ENCODE measurements around the gene PPP1R3D.
"Not testable (repeated sequence)": the region's sequence is repeated elsewhere in the genome, so short reads cannot be mapped to it uniquely, and the experiment has no call there.

The PPP1R3D gene

GRCh38 chr20:59940129-59940955 lies at the start of gene PPP1R3D, which contains the start of gene FAM217B:
Gene PPP1R3D (minus strand): TSS chr20:59940305. CDS start chr20:59939931, 374 bp downstream.
Gene FAM217B (plus strand): TSS chr20:59940389. CDS start chr20:59943944, 3,555 bp downstream.
- DNase-seq (ENCODE audit: low read depth in 2 of 2): peak; percentile 89 to 92

GRCh38 chr20:59988141-59988540 lies 48.0 kb upstream of the PPP1R3D start:
- DNase-seq (ENCODE audit: low read depth in 2 of 2): no peak

GRCh38 chr20:59987135-59987534 lies 47.0 kb upstream of the PPP1R3D start:
- no peak for DNase-seq (ENCODE audit: low read depth in 2 of 2)

- no peak for DNase-seq (ENCODE audit: low read depth in 2 of 2)
Measured at GRCh38 chr20:59985864-59986263, 45.8 kb upstream of the PPP1R3D start.

- no peak for DNase-seq (ENCODE audit: low read depth in 2 of 2)
Measured at GRCh38 chr20:59985164-59985563, 45.1 kb upstream of the PPP1R3D start.

- no peak for DNase-seq (ENCODE audit: low read depth in 2 of 2)
Measured at GRCh38 chr20:59984541-59984940, 44.4 kb upstream of the PPP1R3D start.

GRCh38 chr20:59983076-59983475 lies 43.0 kb upstream of the PPP1R3D start:
- no peak for DNase-seq (ENCODE audit: low read depth in 2 of 2)

- no peak for DNase-seq (ENCODE audit: low read depth in 2 of 2)
Measured at GRCh38 chr20:59977086-59977485, 37.0 kb upstream of the PPP1R3D start.

GRCh38 chr20:59976156-59976782 lies 36.2 kb upstream of the PPP1R3D start:
- no peak for DNase-seq (ENCODE audit: low read depth in 2 of 2)

GRCh38 chr20:59972037-59972801 lies 32.1 kb upstream of the PPP1R3D start:
- no peak for DNase-seq (ENCODE audit: low read depth in 2 of 2)

- no peak for DNase-seq (ENCODE audit: low read depth in 2 of 2)
Measured at GRCh38 chr20:59971428-59971827, 31.3 kb upstream of the PPP1R3D start.

GRCh38 chr20:59966428-59966827 lies 26.3 kb upstream of the PPP1R3D start:
- DNase-seq (ENCODE audit: low read depth in 2 of 2): no peak

- DNase-seq (ENCODE audit: low read depth in 2 of 2): no peak
Measured at GRCh38 chr20:59962155-59962554, 22.1 kb upstream of the PPP1R3D start.

GRCh38 chr20:59961423-59961822 lies 21.3 kb upstream of the PPP1R3D start:
- DNase-seq (ENCODE audit: low read depth in 2 of 2): no peak

- DNase-seq (ENCODE audit: low read depth in 2 of 2): no peak
Measured at GRCh38 chr20:59958626-59959025, 18.5 kb upstream of the PPP1R3D start.

- no peak for DNase-seq (ENCODE audit: low read depth in 2 of 2)
Measured at GRCh38 chr20:59958123-59958522, 18.0 kb upstream of the PPP1R3D start, which contains the start of gene CDH26. Gene CDH26 (plus strand): TSS chr20:59958423. CDS start chr20:59958727, 304 bp downstream.

- DNase-seq (ENCODE audit: low read depth in 2 of 2): not testable (repeated sequence)
Measured at GRCh38 chr20:59957568-59957967, 17.5 kb upstream of the PPP1R3D start.

GRCh38 chr20:59955131-59955796 lies 15.2 kb upstream of the PPP1R3D start:
- no peak for DNase-seq (ENCODE audit: low read depth in 2 of 2)

- no peak for DNase-seq (ENCODE audit: low read depth in 2 of 2)
Measured at GRCh38 chr20:59954718-59955117, 14.6 kb upstream of the PPP1R3D start.

- DNase-seq (ENCODE audit: low read depth in 2 of 2): no peak
Measured at GRCh38 chr20:59949911-59950310, 9.8 kb upstream of the PPP1R3D start.

- no peak for DNase-seq (ENCODE audit: low read depth in 2 of 2)
Measured at GRCh38 chr20:59948828-59949720, 9.0 kb upstream of the PPP1R3D start.
